NCI-H146 treated with DMSO at 0.1 percent for 48 hours (cell line): ENCODE results near the gene OPA3.

Experiments
- DNase-seq: peaks from one replicate; lab custom pipeline; 2025; ENCODE audit not compliant: unreplicated experiment; lab: John Stamatoyannopoulos, UW

Gene OPA3

DNA sequence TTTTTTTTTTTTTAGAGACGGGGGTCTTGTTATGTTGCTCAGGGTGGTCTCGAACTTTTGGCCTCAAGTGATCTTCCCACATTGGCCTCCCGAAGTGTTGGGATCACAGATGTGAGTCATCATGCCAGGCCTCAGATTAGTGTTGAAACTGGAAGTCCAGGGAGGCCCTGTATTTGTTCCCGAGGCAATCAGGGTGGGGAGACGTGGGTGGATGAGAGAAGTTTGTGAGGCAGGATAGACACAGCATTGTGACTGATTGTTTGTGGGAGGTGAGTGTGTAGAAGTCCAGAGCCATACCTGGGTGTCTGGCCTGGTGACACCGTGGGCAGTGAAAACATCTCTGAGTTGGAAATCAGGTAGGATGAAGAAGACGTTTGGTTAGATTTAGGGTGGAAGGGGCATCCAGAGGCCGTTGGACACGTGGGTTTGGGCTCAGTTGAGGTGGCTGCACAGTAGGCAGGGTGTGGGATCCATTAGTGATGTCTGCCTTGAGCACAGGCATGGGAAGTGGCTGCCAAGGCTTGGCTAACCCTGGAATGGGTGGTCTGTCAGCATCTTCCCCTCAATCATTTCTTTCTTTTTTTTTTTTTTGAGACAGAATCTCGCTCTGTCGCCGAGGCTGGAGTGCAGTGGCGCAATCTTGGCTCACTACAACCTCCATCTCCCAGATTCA is 100.2 kb downstream of the OPA3 start:
- DNase-seq: no peak

GRCh38 chr19:45483033-45483432 is 101.6 kb downstream of the OPA3 start:
- no peak for DNase-seq

DNA sequence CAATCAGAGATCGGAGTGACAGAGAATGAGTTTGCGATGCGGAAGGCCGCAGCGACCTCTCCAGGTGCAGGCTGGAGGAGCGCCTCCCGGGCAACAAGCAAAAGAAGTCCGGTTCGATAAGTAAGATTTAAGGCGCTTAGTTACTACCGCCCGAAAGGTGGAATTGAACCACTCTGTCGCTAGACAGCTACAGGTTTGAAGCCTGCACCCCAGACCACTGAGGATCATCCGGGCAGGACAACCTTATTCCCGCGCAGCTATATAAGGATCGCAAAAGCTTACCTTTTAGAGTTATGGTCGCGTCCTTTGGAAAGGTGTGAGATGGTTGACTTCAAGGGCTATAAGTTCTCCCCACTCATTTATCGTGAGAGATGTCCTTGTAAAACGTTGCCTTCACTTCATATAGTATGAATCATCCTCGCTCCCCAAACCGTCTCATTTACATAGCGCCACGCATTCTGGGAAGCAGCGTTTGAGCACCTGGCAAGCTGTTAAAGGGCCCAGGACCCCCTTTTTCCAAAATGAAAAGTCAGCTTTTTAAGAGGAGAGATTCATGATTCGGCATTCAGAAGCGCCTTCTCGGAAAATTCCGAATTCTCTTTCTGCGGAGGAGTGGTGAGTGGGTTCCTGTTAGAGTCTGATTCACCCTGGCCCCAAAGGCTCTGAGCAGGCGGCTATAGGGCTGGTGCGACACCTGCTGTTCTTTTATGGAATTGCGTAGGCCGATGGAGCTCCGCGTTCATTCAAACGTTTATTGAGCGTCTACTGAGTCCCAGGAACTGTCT is 106.0 kb downstream of the OPA3 start:
- peak; percentile 82 for DNase-seq

DNA sequence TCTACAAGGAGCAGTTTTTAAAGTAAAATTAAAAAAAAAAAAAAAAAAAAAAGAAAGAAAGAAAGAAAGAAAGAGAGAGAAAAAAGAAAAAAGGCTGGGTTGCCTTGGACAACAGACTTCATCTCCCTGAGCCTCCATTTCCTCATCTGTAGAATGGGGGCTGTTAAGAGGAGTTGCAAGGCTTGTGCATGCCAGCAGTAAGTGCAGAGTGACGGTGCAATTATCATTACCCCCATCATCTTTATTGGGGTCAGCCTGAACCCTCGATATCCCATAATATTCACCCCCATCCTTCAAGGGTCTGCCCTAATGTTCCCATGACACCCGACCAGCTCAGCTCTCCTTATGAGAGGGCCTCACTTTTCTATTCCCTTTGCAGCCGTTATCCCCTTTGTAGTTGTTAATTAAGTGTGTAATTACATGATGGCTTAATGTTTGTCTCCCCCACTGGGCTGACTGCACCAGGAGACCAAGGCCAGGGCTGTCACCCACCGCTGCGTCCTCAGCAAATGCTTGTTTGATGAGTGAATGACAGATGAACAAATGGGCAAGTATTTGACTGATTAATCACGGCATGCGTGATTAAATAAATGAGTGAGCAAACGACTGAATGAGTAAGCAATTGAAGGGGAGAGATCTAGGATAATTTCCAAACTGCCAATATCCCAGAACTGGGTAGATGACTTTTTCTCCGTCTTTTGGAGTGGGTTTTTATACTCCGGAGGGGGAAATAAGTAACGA is 106.7 kb downstream of the OPA3 start:
- peak; percentile 93 for DNase-seq
